SK-N-SH (cell line): ENCODE data around the gene PPHLN1. TPM values are rescaled to one million over a fixed set of nuclear protein-coding genes. Genes with fewer than 3 reads are reported as not detected.

Experiments
- CTCF ChIA-PET: fragments of 300-600, 350-600 bp; formaldehyde crosslinking; extraction: SDS; loops from one replicate; lab custom pipeline; 2021; lab: Yijun Ruan, JAX
- POLR2A ChIA-PET: fragments of 350-600 bp; sonication (Branson Sonifier 250); formaldehyde crosslinking; extraction: SDS; loops from one replicate; lab custom pipeline; 2020; ENCODE audit warnings: antibody characterized with exemption, inconsistent platforms; lab: Yijun Ruan, JAX
- DNase-seq: peaks from one replicate; pipeline ENCODE4 v3.0.0; 2012
- H2AFZ ChIP-seq: fragments of 200-600 bp; sonication (generic); 2 replicates; pipeline ENCODE4 v1.8.1; 2016; ENCODE audit warnings: antibody characterized with exemption, mild to moderate bottlenecking, low read depth
- H3F3A ChIP-seq: fragments of 200-600 bp; sonication (generic); replicated peaks from 2 replicates; pipeline ENCODE3; 2016; ENCODE audit warnings: antibody characterized with exemption, mild to moderate bottlenecking; ENCODE audit not compliant: insufficient read depth
- H3K27ac ChIP-seq, 2 experiments: fragments of 200-500 bp in 1 of 2; fragments of 200-600 bp in 1 of 2; sonication (Bioruptor generic) in 1 of 2; sonication (generic), shearing (Covaris generic) in 1 of 2; 2 replicates each; pipeline versions ENCODE4 v1.5.1 to v1.6.1; 2014 to 2016; ENCODE audit warnings: low read depth in 2 of 2, inconsistent platforms in 1 of 2, low read length in 1 of 2, mild to moderate bottlenecking in 1 of 2, mixed read lengths in 1 of 2
- H3K27me3 ChIP-seq: fragments of 200-600 bp; sonication (generic), shearing (Covaris generic); 2 replicates; pipeline ENCODE4 v1.6.1; 2016; ENCODE audit warnings: mixed run types; ENCODE audit not compliant: insufficient read depth
- H3K36me3 ChIP-seq, 2 experiments: fragments of 200-500 bp in 1 of 2; fragments of 200-600 bp in 1 of 2; sonication (Bioruptor generic) in 1 of 2; sonication (generic) in 1 of 2; replicated peaks in 1 of 2; 2 replicates each; pipeline versions ENCODE3 to v1.5.1; 2014 to 2016; ENCODE audit warnings: low read length in 1 of 2, mild to moderate bottlenecking in 1 of 2; ENCODE audit not compliant: insufficient read depth in 2 of 2, control insufficient read depth in 1 of 2
- H3K4me1 ChIP-seq, 2 experiments: fragments of 200-500 bp in 1 of 2; fragments of 200-600 bp in 1 of 2; sonication (Bioruptor generic) in 1 of 2; sonication (generic), shearing (Covaris generic) in 1 of 2; 2 replicates each; pipeline versions ENCODE4 v1.5.1 to v1.6.1; 2014 to 2016; ENCODE audit warnings: low read depth in 1 of 2, low read length in 1 of 2, mixed run types in 1 of 2; ENCODE audit not compliant: insufficient read depth in 2 of 2, control insufficient read depth in 1 of 2
- H3K4me2 ChIP-seq: fragments of 200-600 bp; sonication (generic), shearing (Covaris generic); 2 replicates; pipeline ENCODE4 v1.6.1; 2017; ENCODE audit warnings: mixed run types
- H3K4me3 ChIP-seq, 2 experiments: fragments of 200-500 bp in 1 of 2; fragments of 200-600 bp in 1 of 2; sonication (Bioruptor generic) in 1 of 2; sonication (generic), shearing (Covaris generic) in 1 of 2; 2 replicates each; pipeline versions ENCODE4 v1.5.1 to v1.8.1; 2014 to 2016; ENCODE audit warnings: low read depth in 2 of 2, inconsistent platforms in 1 of 2, low read length in 1 of 2, mild to moderate bottlenecking in 1 of 2, mixed read lengths in 1 of 2, moderate library complexity in 1 of 2
- H3K79me2 ChIP-seq: fragments of 200-600 bp; sonication (generic); 2 replicates; pipeline ENCODE4 v1.8.1; 2017; ENCODE audit warnings: mild to moderate bottlenecking; ENCODE audit not compliant: insufficient read depth
- H3K9ac ChIP-seq: fragments of 200-600 bp; sonication (generic); 2 replicates; pipeline ENCODE4 v1.6.1; 2017; ENCODE audit warnings: mixed run types
- H3K9me2 ChIP-seq: fragments of 200-600 bp; sonication (generic); 2 replicates; pipeline ENCODE4 v1.6.1; 2017; ENCODE audit warnings: mixed run types
- H3K9me3 ChIP-seq: fragments of 200-600 bp; sonication (generic); 2 replicates; pipeline ENCODE4 v1.6.1; 2017; ENCODE audit warnings: mixed run types, mild to moderate bottlenecking, moderate library complexity
- H4K20me1 ChIP-seq: fragments of 200-600 bp; sonication (generic); 2 replicates; pipeline ENCODE4 v1.6.1; 2017; ENCODE audit warnings: mild to moderate bottlenecking, mixed run types; ENCODE audit not compliant: insufficient read depth
- MAX ChIP-seq: IDR thresholded peaks from 2 replicates; pipeline ENCODE4 v1.4.0; 2012; ENCODE audit warnings: low read depth
- PBX3 ChIP-seq: IDR thresholded peaks from 2 replicates; pipeline ENCODE4; 2012
- RAD21 ChIP-seq: IDR thresholded peaks from 2 replicates; pipeline ENCODE4 v1.6.1; 2012; ENCODE audit warnings: mild to moderate bottlenecking, low read length
- REST ChIP-seq: IDR thresholded peaks from 2 replicates; pipeline ENCODE4 v1.6.1; 2012; ENCODE audit warnings: mild to moderate bottlenecking, low read depth, low read length, moderate library complexity
- RFX5 ChIP-seq: IDR thresholded peaks from 2 replicates; pipeline ENCODE4 v1.6.1; 2012; ENCODE audit warnings: mild to moderate bottlenecking, improper control_type of control experiment, low read length
- USF2 ChIP-seq: fragments of 150-350 bp; IDR thresholded peaks from 2 replicates; pipeline ENCODE4 v1.6.1; 2017; ENCODE audit warnings: antibody characterized with exemption, low read length, low read depth, borderline replicate concordance
- whole genome bisulfite sequencing: methylation state at CpG from one replicate; pipeline ENCODE4 v1.1.6; 2017; ENCODE audit warnings: low lambda C conversion rate; 5-methylcytosine and 5-hydroxymethylcytosine counted together
- polyA plus RNA-seq, 3 experiments: library from polyadenylated mRNA; depleted of rRNA; stranded (reverse); fragments of >200 nt; gene quantifications; 2 replicates each; pipeline ENCODE4 v1.2.3, GENCODE V29; 2012

PPHLN1 gene
- polyA plus RNA-seq, 1 of the 3 experiments (the other 2 are of a cell fraction) = 55.4 TPM

GRCh38 chr12:42322567-42322966, 3.4 kb upstream of the PPHLN1 start:
- Histone ChIP-seq H3K4me2 (no peak overlapping the region), H3K9me3 (no peaks in the 10 kb centered on the region), H2AFZ (no peak overlapping the region), H3K4me3 (no peak overlapping the region), H3K36me3 (peaks cover 30 to 36% of the 10 kb centered on the region in 2 experiments), H3K9me2 (no peaks in the 10 kb centered on the region), H3K27ac (no peak overlapping the region), H3K4me1 (peaks cover 6 to 15% of the 10 kb centered on the region in 2 experiments), H3K79me2 (peaks cover 39% of the 10 kb centered on the region)
- CTCF ChIA-PET = interaction anchor here (1.5 to 1.7 kb wide), 2 partner anchors 10 to 49 kb away, joined by 3 to 6 read pairs; no protein-coding TSS in a partner anchor
- no peak for DNase-seq
- POLR2A ChIA-PET = no interaction called here
- TF ChIP-seq USF2 = no peak
- TF ChIP-seq, all 33 proteins: peak for 0
- no peak overlapping the region for H3K9ac ChIP-seq
- H3K27me3 ChIP-seq = no peaks in the 10 kb centered on the region
- peaks cover 6% of the 10 kb centered on the region for H4K20me1 ChIP-seq
- peaks cover 12% of the 10 kb centered on the region for H3F3A ChIP-seq

- Histone ChIP-seq H3K36me3 (peaks cover 28 to 32% of the 10 kb centered on the region in 2 experiments), H3K9me2 (no peaks in the 10 kb centered on the region), H4K20me1 (peaks cover 19% of the 10 kb centered on the region), H3F3A (peaks cover 12% of the 10 kb centered on the region), H3K9me3 (no peaks in the 10 kb centered on the region), H3K4me2 (no peak overlapping the region), H3K27me3 (no peaks in the 10 kb centered on the region), H3K9ac (no peak overlapping the region), H3K4me1 (peaks cover 10 to 17% of the 10 kb centered on the region in 2 experiments), H3K4me3 (no peak overlapping the region), H3K27ac (no peak overlapping the region), H3K79me2 (peaks cover 52% of the 10 kb centered on the region), H2AFZ (no peak overlapping the region)
- TF ChIP-seq PBX3 = no peak
- TF ChIP-seq USF2 = no peak
- no peak for TF ChIP-seq REST
- no peak for TF ChIP-seq MAX
- no peak for TF ChIP-seq RAD21
- TF ChIP-seq RFX5 = no peak
- ChIA-PET CTCF (interaction anchor here (1.7 kb wide), 1 partner anchor 8 kb away, joined by 6 read pairs; no protein-coding TSS in a partner anchor), POLR2A (no interaction called here)
- 97% methylated on average over 6 of the region's 6 CpGs for WGBS
- DNase-seq = no peak
Measured at GRCh38 chr12:42323856-42324255, 2.1 kb upstream of the PPHLN1 start.
